ENCODE results near the gene ERBB2.
"Not testable (repeated sequence)": the region's sequence is repeated elsewhere in the genome, so short reads cannot be mapped to it uniquely, and the experiment has no call there.

ERBB2 gene

DNA sequence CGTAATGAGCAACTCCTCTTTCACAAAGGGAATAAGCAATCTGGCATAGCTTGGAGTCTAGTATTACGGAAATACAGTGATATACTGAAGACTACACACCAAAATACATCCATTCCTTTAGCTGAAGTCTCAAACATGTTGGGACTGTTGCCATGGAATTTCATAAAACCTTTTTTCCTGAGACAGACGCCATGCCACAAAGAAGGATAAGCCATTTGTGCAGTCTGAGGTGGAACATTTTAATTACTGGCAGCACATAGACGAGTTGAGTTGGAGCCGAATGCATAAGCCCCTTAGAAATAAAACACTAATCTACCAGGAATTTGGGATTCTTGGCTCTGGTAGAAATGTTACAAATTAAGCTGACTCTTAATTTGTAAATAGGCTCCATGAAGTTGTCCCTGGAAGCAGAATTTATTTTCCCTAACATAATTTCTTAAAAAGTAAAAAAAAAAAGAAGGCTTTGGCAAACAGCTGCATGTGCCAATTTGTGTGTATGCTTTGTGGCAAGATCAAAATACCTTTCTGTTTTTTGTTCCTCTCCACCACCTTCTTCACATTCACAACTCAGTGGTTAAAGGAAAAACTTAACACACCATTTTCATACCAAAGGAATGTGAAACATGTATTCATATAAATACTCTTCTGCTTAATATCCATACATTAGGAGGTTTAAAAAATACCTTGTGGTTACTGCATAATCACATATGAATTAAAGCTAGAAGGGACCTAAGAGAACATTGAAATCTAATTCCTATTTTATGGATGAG, 63.4 kb downstream of the ERBB2 start:
- no peak for DNase-seq (ENCODE audit: low spot score)

DNA sequence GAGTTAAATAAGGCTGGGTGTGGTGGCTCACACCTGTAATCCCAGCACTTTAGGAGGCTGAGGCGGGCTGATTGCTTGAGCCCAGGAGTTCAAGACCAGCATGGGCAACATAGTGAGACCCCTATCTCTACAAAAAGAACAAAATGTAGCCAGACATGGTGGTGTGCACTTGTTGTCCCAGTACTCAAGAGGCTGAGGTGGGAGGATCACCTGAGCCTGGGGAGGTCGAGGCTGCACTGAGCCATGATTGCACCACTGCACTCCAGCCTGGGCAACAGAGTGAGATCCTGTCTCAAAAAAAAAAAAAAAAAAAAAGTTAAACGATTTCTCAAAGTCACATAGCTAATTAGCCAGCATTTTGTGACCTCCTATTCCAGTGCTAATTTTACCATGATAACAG, 64.3 kb downstream of the ERBB2 start:
- DNase-seq (ENCODE audit: low spot score): not testable (repeated sequence)

DNA sequence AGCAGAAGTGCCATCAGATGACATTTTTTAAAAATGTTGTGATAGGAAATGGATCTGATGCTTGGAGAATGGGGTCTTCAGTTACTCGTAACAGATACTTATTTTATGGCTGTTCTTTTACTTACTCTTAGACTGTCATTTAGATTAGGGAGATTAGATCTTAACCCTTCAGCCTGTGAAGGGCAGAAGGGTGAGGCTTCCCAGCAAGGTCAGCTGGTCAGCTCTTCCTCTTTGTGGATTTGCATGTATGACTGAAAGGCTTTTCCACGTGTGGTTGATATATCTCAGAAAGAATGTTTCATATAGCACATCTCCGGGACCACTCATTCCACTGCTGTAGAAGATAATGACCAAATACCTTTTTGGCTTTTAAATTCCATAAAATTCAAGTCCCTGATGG, 65.3 kb downstream of the ERBB2 start:
- no peak for DNase-seq (ENCODE audit: low spot score)

DNA sequence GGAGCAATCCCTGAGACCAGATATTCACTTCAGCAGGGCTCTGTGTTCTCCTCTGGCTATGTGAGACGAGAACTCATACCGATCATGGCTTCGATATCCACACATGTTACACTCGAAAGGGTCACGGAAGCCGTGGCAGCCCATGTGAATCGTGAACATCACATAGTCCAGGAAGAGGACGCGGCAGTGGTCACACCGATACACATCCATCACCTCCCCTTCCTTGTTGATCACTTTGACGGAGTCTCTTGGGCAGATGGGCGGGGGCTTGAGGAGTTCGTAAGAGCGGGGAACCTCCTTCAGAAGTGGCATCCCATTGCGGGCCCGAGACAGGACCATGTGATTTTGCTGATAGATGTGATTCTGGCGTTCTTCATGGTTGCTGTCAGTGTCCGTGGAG, 65.9 kb downstream of the ERBB2 start:
- no peak for DNase-seq (ENCODE audit: low spot score)

DNA sequence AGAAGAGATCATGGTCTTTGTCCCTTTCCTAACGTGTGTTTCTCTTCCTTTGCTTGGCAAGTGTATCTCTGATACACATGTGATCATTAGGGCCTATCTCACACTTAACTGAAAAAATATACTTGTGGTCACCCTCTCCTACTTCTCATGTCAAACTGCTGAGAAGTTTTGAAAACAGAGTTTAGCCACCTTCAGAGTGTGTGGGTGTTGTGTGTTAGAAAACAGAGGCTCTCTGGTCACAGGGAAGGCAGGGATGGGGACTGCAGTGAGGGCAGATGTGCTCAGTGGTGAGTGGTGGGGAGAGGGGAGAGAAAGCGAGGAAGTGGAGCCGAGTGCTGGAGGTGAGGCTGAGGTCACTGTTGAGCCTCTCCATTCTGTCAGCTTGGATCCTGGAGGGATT, 67.3 kb downstream of the ERBB2 start:
- no peak for DNase-seq (ENCODE audit: low spot score)

DNA sequence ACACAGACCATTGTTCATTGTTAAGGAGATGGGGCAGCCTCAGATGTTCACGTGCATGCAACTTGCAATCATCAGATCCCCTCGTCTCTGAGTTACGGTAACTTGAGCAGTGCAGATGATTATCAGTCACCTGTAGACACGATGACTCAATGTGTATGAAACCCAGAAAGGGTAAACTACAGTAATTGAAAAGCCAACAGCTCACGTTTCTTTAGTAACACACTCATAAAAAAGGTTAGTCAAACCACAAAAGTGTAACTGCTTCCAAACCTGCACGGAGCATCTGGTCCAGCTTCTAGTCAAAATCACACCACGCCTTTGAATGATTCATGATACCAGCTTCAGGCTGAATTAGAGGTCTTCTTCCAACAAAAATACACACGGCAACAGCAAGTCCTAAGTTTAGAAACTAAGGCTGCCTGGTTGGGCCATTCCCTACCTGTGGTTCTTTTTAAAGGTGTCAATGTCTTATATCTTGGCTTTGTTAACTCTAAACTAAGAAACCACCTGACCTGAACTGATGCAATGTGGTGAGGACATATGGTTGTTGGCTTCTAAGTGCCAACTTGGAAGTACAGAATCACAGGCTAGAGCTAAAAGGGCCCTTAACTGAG, 70.2 kb downstream of the ERBB2 start:
- DNase-seq (ENCODE audit: low spot score): no peak

DNA sequence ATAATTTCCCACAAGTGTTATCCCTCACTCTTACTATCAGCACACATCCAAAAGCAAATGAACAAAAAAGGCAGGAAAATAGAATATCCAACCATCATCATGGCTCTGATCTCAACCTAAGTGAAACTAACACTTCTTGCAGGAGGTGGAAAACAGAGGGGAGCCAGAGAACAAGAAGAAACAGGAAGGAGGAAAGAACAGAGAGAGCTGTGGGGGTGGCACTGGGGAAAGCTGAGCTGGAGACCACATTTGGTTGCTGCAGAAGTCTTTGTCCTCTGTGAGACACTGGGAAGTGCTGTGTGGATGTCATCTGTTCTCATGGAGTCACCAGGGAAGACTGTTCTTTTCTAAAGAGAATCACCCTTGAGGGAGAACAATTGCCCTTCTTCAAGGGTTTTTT, 72.6 kb downstream of the ERBB2 start:
- no peak for DNase-seq (ENCODE audit: low spot score)

DNA sequence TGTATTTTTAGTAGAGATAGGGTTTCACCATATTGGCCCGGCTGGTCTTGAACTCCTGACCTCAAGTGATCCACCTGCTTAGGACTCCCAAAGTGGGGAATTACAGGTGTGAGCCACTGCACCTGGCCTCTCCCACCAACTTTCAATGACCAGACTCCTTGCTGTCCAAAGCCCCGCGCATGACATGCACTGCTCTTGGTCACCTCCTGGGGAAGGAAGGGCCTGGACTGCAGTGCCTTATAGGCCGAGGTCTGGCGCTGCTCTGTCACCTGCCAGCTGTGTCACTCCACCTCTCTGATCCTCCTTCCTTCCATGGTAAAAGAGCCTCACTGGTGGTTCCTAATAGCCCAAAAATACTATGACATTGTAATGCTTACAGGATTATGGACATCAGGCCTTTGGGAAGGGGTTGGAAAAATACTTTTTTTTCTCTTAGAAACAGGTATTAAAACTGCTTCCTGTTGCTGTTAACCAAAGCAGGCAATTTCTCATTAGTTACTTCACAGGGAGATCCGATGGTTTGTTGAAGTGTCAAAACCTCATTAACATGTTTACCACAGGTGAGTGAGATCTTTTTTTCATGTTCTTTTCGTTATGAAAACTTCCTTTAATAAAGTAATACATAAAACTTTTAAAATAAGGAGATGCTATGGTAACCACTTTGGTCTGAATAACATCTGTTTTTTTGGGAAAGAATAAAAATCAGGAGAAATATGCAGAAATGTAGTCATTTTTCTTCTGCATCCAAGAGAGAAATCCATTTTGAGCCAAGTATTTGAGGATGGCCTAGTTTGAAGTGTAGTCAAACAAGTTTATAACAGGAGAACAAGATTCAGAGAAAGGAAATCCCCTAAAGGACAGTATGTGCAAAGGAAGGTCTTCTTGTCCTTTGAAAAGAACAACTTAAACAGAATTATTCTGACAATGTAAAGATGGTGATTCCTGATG, 73.4 kb downstream of the ERBB2 start:
- DNase-seq (ENCODE audit: low spot score): no peak

DNA sequence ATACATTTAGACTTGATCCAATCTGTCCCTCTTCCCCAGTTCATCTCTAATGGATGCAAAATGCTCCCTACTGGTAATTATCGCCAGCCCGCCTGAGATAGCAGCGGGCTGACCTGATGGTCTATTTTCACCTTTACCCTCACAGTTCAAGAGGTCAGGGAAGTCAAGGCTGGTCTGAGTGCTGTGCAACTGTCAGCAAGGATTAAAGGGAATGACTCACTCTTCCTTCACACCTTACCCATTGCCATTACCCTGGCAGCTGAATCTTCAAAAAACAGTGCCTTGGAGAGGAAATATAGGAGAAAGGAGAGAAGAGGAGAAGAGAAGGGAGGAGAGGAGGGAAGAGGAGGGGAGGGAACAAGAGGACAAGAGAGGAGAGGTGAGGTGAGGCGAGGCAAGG, 74.2 kb downstream of the ERBB2 start:
- DNase-seq (ENCODE audit: low spot score): no peak

DNA sequence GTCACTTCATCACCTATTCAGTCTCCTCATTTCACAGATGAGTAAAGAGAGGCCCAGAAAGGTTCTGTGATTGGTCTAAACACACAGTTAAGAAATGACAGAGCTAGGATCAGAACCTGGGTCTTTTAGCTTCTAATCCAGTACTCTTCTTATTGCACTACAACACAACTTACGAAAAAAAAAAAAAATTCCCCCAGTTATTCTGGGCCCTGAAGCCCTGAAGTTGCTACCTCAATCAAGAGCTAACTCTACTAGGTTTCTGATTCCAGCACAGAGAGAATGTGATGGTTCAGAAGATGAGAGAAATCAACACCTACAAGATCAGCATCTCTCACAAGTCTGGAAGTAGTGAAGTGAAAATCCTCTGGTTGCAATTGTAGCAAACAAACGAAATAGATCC, 75.2 kb downstream of the ERBB2 start:
- no peak for DNase-seq (ENCODE audit: low spot score)

DNA sequence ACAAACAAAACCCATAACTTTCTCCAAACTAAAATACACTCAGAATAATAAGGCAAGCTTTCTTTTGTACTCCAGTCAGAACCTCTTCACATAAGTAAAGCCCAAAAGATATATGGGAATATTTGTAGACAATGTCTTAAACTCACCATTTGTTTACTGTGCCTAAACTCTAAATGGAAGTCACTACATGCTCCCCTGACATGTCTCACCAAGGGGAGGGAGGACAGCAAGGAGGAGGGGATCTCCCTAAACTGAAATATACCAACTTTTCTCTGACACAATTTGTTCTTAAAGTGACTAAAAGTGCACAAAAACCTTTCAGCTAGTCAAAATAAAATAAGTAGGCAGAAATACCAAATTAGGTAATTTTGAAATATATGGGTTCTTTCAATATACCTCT, 76.4 kb downstream of the ERBB2 start:
- no peak for DNase-seq (ENCODE audit: low spot score)

DNA sequence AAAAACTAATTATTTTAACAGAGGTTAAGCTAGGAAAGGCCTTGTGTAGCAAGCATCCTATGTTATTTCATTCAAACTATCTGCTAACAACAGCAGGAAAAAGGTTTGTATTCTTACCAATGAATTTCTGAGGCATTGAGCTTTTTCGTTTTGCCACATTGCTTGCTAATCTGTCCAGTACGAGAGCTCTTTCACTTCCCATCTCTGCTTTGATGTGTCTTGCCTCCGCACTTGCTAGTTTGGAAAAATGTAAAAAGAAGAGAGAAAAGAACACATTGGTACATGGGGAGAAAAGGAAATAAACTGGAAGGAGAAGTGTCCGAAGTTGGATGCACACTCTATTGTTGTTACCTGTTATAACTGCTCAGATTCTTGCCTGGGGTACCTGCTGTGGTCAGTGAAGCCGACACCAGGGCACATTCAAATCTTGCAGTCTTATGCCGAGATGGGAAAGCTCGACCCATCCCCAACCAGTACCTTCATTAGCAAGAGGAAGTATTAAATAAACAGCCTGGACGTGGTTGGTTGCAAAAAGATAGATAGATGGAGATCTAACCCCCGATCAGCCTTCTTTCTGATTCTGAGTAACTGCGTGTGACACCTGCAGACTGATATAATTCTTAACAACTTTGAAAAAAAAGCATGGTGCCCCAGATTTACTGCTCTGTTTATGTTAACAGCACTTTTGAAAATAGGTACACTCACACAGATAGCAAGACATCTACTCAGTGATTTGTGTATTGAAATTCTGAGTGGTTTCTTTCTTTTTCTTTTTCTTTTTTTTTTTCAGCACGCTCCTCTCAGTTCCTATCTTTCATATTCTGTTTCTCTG, 77.9 kb downstream of the ERBB2 start:
- DNase-seq (ENCODE audit: low spot score): no peak
